GM21576 (cell line): ENCODE results near the gene ANKRD16.

Experiments used
- ATAC-seq: cut with Tn5 transposase; IDR thresholded peaks from one replicate; pipeline ENCODE4 v1.9.1; 2021; ENCODE audit warnings: mild to moderate bottlenecking, moderate library complexity; ENCODE audit not compliant: unreplicated experiment

The ANKRD16 gene

DNA sequence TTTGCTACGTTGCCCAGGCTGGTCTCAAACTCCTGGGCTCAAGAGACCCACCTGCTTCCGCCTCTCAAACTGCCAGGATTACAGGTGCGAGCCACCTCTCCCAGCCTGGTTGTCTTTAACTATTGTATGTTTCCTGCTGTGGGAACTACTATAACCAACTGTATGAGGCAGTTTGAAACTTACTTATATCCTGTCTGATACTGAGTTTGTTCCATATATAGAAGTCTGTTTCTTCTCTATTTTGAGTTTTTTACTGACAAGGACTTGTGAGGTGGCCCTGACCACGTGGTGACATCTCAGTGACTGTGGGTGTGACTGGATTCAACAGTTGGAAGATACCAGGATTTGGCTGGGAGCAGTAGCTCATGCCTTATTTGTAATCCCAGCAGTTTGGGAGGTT, 14.5 kb upstream of the ANKRD16 start:
- peak; percentile 92 for ATAC-seq

DNA sequence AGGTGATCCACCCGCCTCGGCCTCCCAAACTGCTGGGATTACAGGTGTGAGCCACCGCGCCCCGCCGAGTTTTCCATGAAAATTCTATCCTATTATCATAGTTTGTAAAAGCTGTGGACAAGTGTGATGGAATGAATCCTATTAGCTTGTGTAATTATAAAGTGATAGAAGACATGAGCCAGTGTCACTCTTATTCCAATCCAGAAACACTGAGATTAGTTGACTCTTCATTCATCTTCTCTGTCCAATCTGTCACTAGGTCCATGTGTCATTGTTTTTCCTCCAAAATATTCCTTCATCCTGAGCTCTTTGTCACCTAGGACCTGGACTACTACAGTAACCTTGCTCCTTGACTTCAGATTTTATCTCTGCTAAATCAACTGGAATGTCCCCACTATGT, 13.9 kb upstream of the ANKRD16 start:
- no peak for ATAC-seq

DNA sequence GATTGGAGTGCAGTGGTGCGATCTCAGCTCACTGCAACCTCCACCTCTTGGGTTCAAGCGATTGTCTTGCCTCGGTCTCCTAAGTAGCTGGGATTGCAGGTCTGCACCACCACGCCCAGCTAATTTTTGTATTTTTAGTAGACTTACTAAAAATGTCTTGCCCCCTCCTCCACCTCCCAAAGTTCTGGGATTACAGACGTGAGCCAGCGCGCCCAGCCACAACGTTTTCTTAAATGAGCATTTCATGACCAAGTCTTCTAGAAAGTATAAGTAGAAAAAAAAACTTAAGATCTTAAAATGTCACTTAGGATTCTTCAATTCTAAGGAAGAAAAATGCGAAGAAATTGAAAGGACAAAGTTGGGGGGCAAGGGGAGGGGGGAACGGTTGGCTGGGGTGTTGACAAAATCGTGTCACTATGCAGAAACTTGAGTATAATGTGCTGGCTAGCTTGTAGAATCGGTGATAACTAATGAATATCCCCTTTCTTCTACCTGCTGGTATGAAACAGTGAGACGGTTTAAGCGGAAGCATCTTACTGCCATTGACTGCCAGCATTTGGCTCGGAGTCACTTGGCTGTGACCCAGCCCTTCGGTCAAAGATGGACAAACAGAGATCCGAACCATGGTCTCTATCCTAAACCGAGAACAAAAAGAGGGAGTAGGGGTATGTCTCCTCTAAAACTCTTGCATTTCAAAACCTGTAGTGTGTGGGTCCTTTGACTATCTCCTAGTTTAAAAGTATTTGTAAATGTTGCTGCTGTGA, 13.0 kb upstream of the ANKRD16 start:
- no peak for ATAC-seq

DNA sequence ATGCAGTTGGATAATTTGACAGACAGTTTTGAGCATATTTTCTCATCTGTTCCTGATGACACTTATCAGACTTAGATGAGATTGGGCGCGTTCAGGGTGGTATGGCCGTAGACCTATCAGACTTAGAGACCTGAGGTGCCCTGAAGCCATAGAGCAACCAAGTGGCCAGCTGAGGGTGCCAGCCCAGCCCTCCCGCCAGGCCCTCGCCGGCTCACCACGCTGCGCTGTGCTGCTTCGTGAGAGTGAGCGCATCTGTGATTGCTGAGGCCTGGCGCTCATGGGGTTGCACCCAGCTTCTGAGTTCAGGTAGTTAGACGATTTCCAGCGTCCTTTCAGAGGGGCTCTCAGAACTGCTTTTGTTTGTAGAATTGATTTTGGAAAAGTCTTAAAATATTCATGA, 10.6 kb upstream of the ANKRD16 start:
- no peak for ATAC-seq

DNA sequence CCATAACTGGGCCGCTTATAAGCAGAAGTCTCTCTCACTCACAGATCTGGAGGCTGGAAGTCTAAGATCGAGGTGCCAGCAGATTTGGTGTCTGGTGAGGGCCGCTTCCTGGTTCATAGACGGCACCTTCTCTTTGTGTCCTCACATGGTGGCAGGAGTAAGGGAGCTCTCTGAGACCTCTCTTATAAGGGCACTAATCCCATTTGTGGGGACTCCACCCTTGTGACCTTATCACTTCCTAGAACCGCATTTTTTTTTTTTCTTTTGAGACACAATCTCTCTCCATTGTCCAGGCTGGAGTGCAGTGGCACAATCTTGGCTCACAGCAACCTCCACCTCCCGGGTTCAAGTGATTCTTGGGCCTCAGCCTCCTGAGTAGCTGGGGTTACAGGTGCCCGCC, 8.5 kb upstream of the ANKRD16 start:
- ATAC-seq = no peak

DNA sequence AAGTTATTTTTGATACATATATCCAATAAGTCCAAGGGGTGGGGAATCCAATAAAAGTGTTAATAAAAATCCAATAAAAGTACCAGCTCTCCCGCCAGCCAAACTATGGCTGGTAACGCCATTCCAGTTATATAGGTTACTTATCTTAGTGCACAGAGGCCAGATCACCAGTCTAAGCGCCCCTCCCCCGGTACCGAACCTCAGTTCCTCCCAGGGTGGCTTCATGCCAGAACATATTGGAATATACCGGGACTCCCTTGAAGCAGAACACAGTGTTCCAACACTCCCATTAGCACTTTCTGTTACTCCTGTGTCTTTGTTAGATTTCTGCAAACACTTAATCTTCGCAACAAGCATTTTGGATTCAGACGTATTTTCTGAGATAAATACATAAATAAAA, 7.8 kb upstream of the ANKRD16 start:
- ATAC-seq = no peak

DNA sequence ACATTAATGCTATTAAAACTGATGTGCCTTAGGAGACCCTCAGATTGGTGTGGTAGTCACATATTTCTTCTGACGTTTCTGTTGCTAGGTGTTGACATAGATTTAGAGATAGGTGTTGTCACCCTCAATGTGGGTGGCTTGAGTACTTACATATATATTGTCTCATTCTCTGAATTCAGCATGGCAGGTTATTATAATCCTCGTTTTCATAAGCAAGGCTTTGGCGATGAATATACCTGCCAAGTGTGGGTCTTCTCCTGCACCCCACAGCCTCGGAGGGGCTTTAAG, 7.3 kb upstream of the ANKRD16 start:
- ATAC-seq = no peak

DNA sequence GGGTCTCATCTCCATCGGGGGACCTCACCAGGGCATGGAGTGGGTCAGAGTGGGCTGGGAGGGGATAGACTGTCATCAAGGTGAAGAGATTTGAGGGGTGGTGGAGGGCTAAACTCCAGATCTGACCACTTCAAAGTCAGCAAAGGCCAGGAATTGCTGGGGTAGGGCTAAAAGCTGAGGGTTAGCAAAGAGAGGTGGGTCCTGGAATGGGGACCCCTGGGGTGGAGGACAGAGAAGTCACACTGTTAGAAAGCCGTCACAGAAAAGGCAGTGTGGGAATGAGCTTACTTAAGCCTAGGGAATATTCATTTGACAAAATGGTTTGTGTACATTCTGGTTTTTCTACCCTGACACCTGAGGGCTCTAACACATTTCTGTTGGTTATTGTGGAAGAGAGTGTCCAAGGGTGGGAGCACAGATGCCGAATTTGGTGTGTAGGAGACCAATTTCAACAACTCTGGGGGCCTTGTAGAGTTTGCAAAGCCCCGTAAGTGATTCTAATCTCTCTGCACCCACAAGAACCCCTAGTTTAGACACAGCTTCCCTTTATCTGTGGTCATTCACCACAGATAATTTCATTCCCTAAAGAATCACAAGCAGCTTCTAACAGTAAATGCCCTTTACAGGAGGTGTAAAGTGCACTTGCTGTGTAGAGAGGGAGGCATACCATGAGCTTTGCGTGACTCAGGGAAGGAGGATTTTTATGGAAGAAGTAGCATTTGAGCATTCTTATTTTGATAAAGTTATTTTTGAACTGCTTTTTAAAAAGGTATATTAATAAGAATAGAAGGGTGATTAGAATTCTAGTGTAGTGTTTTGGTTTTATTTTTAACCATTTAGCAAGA, 6.7 kb upstream of the ANKRD16 start:
- ATAC-seq = no peak

DNA sequence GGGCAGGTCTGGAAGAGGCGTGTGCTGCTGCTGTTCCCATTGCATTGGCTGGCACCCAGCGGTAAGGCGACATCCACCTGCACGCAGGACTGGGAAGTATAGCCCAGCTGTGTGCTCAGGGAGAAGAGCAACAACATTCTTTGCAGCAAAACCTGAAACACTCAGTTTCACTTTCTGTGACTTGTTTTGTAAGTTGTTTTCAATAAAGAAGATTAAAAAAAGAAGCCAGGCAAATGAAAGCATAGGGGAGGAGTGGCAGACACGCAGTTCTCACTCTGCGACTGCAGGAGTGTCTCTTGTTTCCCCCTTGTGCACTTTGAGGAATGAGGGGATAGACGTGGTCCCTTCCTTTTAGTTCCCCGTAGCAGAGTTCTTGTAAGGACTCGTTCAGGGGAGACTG, 6.1 kb upstream of the ANKRD16 start:
- peak; percentile 68 for ATAC-seq

DNA sequence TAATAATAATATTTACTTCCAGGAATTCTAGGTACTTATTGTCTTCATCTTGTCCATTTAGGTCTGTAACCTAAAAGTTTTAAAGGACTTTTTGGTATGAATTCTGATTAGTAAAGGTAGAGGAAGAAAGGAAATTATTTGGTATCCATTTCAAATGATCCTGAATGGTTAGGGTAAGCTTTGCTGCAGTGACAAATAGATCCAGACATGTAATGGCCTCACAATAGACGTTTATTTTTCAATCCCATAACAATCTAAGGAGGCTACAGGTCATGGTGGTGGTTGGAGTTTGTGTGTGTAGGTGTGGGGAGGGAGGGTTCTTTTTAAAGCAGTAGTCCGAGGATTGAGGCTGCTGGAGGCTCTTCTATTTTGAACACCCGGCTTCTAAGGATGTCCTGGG, 5.7 kb upstream of the ANKRD16 start:
- no peak for ATAC-seq

DNA sequence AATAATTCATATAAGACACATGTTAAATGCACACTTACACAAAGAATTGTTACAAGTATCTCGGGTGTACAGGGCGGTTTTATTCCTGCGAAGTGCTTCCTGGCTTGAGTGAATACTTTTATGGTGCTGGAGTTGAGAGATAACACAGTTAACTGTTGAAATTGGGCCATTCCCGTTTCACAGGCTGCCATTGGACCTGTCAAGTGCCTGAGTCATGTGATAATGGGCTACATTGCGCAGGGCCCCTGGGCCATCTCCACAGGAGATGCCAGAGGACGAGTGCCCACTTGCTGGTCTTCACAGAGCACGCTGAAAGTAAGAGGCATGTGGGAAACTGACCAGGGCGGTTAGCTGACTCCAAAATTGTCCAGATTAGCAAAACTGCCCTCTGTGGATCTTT, 5.2 kb upstream of the ANKRD16 start:
- no peak for ATAC-seq

DNA sequence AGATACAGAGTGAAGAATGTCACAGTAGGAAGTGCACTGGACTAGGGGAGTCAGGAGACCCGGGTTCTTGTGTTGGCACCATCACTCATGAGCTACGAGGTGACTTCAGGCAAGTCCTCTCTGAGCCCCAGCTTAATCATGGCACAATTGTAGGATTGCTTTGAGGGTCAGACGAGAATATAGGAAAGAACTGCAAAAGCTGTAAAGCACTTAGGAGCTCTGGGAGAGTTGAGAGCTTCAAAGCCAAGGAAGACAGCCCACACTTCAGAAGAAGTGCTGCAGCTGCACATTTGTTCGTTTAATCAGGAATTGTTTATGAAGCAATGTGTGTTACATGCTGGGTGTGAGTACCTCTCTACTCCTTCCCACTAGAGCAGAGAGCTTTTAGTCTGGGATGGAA, 4.7 kb upstream of the ANKRD16 start:
- ATAC-seq = no peak

DNA sequence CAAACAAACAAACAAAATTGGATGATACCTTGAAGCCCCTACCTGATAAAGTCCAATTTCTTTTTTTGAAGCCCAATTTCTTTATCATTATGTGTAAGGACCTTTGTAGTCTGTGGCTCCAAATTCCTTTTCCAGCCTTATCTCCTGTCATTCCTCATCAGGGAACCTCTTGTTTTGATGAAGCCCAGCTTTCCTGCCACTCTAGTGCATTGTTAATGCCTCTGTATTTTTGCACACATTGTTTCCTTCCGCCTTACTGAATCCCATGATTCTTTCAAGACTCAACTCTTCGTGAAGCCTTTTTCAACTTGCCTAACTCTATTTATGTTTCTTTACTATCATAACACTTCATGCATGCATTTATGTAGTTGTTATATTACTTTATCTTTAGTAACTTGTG, 3.6 kb upstream of the ANKRD16 start:
- no peak for ATAC-seq

DNA sequence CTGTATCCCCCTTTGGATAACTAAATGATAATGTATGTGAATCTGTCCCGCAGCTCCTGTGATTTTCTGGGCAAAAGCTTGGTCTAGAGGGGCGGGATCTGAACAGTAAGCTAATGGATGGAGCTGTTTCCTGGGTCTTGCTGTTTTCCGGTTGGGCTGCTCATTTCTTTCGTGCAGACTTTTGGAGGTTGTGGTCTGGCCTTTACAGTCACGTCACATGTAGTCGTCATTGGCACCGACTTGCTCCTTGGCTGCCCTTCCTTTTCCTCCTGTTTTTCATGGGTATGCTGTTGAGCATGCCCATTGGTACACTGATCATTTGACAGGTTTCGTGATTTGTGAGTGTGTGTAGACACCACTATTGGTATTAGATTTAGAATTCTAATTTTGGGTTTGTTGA, 2.3 kb upstream of the ANKRD16 start:
- ATAC-seq = no peak

DNA sequence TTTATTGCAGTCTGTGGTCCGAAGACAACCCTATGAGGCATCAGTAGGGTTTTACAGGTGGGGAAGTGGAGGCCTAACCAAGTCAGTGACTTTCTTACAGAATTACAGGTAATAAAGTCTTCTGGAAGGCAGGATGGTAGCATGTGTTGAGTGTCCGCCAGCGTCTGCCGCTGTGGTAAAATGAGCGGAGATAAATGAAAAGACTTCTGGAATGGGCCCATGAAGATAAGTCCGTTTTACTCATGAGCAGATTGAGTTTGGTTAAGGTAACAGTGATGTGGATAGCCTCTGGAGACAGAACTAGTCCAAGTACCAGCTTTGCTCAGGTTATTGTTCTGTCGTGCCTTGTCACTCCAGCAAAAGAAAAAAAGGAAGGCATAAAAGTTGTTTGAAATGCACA, 1.3 kb upstream of the ANKRD16 start:
- no peak for ATAC-seq

DNA sequence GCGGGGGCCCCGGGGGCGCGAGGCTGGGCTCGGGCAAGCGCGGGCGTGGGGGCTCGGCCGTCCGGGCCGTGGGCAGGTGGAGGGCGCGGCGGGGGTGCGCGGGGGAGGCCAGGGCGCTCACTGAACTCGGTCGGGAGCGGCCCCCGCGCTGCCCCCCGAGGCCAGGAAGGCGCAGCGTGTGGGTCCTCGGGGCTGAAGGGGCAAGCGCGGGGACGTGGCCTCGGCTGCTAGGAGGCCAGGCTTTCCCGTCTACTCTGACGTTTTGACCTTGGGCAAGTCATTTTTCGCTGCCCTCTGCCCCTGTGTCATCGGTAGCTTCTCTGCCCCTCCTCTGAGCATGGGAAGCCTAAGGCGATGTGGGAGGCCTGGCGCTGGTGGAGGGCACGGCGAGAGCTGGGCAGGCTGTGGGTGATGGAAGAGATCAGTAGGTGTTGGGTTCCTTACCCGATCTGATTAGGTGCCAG, 791 bp upstream of the ANKRD16 start:
- ATAC-seq = no peak

DNA sequence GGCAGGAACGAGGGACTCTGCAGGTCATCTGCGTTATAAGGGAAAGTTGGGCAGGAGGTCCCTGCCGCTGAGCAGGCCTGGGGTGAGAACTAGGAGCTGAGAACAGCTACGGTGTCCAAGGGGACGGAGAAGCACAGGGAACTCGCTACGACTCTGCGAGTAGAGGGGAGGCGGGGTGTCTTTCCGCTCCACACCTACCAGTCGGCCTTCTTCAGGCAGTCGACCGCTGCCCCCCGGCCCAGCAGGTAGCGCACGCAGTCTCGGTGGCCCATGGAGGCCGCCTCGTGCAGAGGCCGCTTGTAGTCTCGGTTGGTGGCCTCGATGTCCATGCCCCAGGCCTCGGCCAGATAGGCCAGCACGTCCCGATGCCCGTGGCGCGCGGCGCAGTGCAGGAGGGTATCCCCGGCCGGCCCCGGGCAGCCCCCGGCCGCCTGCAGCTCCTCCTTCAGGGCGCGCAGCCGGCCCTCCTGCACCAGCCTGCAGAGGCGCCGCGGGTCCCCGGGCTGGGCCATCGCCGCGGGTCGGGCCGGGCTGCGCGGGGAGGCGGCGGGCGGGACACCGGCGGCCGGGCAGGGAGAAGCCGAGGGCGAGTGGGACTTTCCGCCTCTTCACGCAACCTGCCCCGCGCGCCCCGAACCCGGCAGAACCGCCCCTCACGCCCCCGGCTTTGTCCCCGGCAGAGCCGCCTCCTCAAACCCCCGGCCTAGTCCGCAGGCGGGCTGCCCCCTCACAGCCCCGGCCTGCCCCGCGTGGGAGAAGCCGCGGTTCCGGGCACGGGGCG, 660 bp downstream of the ANKRD16 start:
- peak; percentile 21 for ATAC-seq

DNA sequence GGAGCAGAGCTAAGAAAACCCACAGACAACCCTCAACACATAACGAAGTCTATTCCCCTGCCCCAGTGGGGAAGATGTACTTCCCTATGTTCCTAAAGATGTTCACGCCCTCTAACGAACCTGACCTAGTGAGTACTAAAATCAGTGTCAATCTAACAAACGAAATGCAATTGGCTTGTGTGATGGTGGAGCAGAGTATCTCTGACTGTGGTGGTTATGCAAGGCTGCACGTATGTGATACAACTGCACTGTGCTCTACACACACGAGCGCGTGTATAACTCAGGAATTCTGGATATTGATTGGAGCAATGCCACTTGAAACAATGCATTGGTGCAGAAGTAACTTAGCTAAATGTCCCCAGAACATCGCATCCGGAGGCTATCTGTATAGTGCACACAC, 1.3 kb downstream of the ANKRD16 start:
- no peak for ATAC-seq

DNA sequence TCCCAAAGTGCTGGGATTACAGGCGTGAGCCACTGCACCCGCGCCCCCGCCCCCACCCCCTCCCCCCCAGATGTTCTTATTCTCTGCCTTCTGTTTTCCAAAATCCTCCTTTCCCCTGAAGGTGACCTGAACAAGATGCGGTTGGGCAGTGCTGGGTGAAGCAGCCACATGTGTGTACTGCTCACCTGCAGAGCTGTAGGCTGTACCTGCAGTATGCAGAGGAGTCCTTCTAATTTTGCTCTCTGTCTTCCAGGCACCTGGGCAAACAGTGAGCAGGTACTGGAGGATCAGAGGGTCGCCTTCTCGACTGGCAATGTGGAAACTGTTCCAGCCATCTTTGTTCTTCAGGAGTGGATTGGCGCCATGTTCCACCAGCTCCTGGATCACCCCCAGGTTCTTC, 2.1 kb downstream of the ANKRD16 start:
- no peak for ATAC-seq

DNA sequence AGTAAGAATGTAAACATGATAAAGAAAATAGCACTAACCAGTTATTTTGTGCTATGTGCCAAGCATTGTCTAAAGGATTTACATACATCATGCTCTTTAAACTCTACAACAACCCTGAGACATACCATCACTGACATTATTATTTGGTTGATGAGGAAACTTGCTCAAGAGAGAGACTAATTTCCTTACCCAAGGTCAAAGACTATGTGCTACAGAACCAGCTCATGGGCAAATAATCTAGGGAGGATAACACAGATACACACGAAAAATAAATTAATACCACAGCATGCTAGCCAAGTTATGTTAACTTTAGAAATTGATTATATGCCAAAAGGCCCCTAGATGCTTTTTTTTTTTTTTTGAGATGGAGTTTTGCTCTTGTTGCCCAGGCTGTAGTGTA, 2.7 kb downstream of the ANKRD16 start:
- no peak for ATAC-seq

DNA sequence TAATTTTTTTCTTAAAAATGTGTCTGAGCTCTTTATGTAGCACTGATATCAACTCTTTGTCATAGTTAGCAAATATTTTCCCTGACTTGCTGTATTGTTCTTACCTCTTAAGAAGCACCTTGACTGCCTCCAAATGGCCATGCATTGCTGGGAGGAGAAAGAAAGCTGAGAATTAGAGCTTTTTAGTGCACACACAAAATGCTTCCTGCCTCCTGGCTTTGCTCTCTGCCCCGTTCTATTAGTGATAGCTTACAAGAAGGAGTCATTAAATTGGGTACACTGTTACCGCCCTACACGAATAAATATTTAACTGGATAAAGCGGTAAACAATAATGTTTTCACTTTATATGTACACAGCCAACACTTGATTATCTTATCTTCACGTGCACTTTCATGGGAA, 4.1 kb downstream of the ANKRD16 start:
- ATAC-seq = no peak

DNA sequence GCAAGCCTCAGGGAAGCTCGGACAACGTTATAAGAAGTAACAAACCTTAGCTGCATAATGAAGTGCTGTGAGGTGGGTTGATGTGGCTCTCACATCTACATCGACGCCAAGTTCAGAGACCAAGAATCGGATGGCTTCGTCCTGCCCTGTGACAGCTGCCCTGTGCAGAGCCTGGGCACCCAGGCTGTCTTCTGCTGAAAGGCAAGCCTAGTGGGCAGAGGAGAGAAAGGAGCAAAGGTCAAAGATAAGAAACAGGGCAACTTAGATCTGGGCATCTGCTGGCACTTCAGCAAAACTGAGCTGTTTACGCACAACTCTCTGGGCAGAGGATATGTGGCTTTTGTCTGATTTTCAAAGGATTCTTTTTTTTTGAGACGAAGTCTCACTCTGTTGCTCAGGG, 6.7 kb downstream of the ANKRD16 start:
- no peak for ATAC-seq
